GM12878 (cell line): ENCODE measurements around the gene CFAP61. TPM values are rescaled to one million over a fixed set of nuclear protein-coding genes. Genes with fewer than 3 reads are reported as not detected.

ENCODE experiments used
- ATAC-seq: fragments of 200-7000 bp; cut with Tn5 transposase; 3 replicates; pipeline ENCODE4 v1.9.1; 2020; ENCODE audit warnings: mild to moderate bottlenecking, moderate library complexity
- BruUV-seq: library from RNA; stranded (reverse); fragments of 400-500 nt; replicated peaks from 2 replicates; lab custom pipeline; 2021; lab: Mats Ljungman, UMichigan
- CTCF ChIA-PET: fragments of 300-600 bp; sonication (Branson Sonifier 250); formaldehyde crosslinking; extraction: SDS; loops from one replicate; lab custom pipeline; 2021; ENCODE audit warnings: inconsistent platforms; lab: Yijun Ruan, JAX
- POLR2A ChIA-PET: fragments of 350-600 bp; formaldehyde crosslinking; extraction: SDS; loops from one replicate; lab custom pipeline; 2021; ENCODE audit warnings: inconsistent platforms; lab: Charles Lee
- RAD21 ChIA-PET: fragments of 300-600 bp; sonication (Branson Sonifier 250); formaldehyde crosslinking; loops from one replicate; lab custom pipeline; 2023; ENCODE audit warnings: antibody characterized with exemption; ENCODE audit not compliant: unreplicated experiment; lab: Charles Lee
- SMC1A ChIA-PET: fragments of 300-600 bp; sonication (Branson Sonifier 250); formaldehyde crosslinking; loops from one replicate; lab custom pipeline; 2023; ENCODE audit not compliant: unreplicated experiment, uncharacterized antibody; lab: Charles Lee
- DNase-seq: peaks from one replicate; pipeline ENCODE4 v3.0.0-alpha.2; 2011; ENCODE audit warnings: low read depth, low spot score
- FAIRE-seq: peaks from 3 replicates; lab custom pipeline; 2011; peaks lifted over from hg19 to GRCh38; lab: Jason Lieb, UNC
- H2AFZ ChIP-seq: 2 replicates; pipeline ENCODE4 v1.6.0; 2011; ENCODE audit warnings: low read depth, low read length, control low read depth; ENCODE audit not compliant: control insufficient read depth
- H3K27ac ChIP-seq: 2 replicates; pipeline ENCODE4 v1.5.1; 2011; ENCODE audit warnings: control low read depth; ENCODE audit not compliant: control insufficient read depth, insufficient read depth
- H3K27me3 ChIP-seq, 2 experiments: replicated peaks in 1 of 2; 2 replicates each; pipeline versions ENCODE4 v1.6.0 to v1.6.1; 2011; ENCODE audit warnings: low read length in 1 of 2; ENCODE audit not compliant: control insufficient read depth in 2 of 2, insufficient read depth in 2 of 2
- H3K36me3 ChIP-seq, 2 experiments: 2 replicates each; pipeline ENCODE4 v1.5.1; 2011; ENCODE audit warnings: low read length in 1 of 2; ENCODE audit not compliant: control insufficient read depth in 2 of 2, insufficient read depth in 2 of 2
- H3K4me1 ChIP-seq: 2 replicates; pipeline ENCODE4 v1.6.1; 2011; ENCODE audit warnings: mild to moderate bottlenecking, low read length, moderate library complexity, mixed read lengths; ENCODE audit not compliant: control insufficient read depth, insufficient read depth
- H3K4me2 ChIP-seq: 2 replicates; pipeline ENCODE4 v1.6.0; 2011; ENCODE audit warnings: control low read depth; ENCODE audit not compliant: control insufficient read depth, insufficient read depth
- H3K4me3 ChIP-seq: fragments of 200-600 bp; sonication (generic); 2 replicates; pipeline ENCODE4 v1.5.1; 2016
- H3K79me2 ChIP-seq: 2 replicates; pipeline ENCODE4 v1.6.0; 2011; ENCODE audit warnings: low read length; ENCODE audit not compliant: control insufficient read depth, insufficient read depth
- H3K9ac ChIP-seq: 2 replicates; pipeline ENCODE4 v1.8.0; 2011; ENCODE audit warnings: low read length, control low read depth, mixed read lengths; ENCODE audit not compliant: control insufficient read depth, insufficient read depth
- H3K9me3 ChIP-seq: replicated peaks from 3 replicates; pipeline ENCODE4 v1.5.1; 2011; ENCODE audit warnings: mild to moderate bottlenecking, low read length; ENCODE audit not compliant: control insufficient read depth, insufficient read depth
- H4K20me1 ChIP-seq: 2 replicates; pipeline ENCODE4 v1.6.0; 2011; ENCODE audit not compliant: control insufficient read depth, insufficient read depth
- BRCA1 ChIP-seq: IDR thresholded peaks from 2 replicates; pipeline ENCODE4 v1.6.1; 2011; ENCODE audit warnings: low read depth, low read length, improper control_type of control experiment
- CEBPZ ChIP-seq: fragments of 150-350 bp; IDR thresholded peaks from 2 replicates; pipeline ENCODE4 v1.6.1; 2016; ENCODE audit warnings: low read depth, low read length
- EED ChIP-seq: sonication (generic); IDR thresholded peaks from 2 replicates; pipeline ENCODE4 v1.6.1; 2016; ENCODE audit warnings: antibody characterized with exemption, low read depth
- ELK1 ChIP-seq: IDR thresholded peaks from 2 replicates; pipeline ENCODE4 v1.6.1; 2012; ENCODE audit warnings: low read depth, low read length, improper control_type of control experiment
- FOXK2 ChIP-seq: fragments of 450-650 bp; IDR thresholded peaks from 2 replicates; pipeline ENCODE4 v1.6.1; 2017; ENCODE audit warnings: mild to moderate bottlenecking, moderate library complexity
- GABPA ChIP-seq: IDR thresholded peaks from 2 replicates; pipeline ENCODE4 v1.6.1; 2014; ENCODE audit warnings: antibody characterized with exemption, low read depth, mild to moderate bottlenecking, inconsistent platforms
- GATAD2B ChIP-seq: fragments of 450-650 bp; conservative IDR thresholded peaks from 2 replicates; pipeline ENCODE4 v1.6.1; 2017; ENCODE audit warnings: low read depth, mild to moderate bottlenecking, moderate library complexity
- HDGF ChIP-seq: fragments of 450-650 bp; IDR thresholded peaks from 2 replicates; pipeline ENCODE4 v1.6.1; 2016; ENCODE audit warnings: antibody characterized with exemption
- MTA2 ChIP-seq: fragments of 450-650 bp; IDR thresholded peaks from 2 replicates; pipeline ENCODE4 v1.6.1; 2016; ENCODE audit warnings: low read depth, mild to moderate bottlenecking, moderate library complexity
- NFYB ChIP-seq: IDR thresholded peaks from 2 replicates; pipeline ENCODE4 v1.6.1; 2011; ENCODE audit warnings: low read depth, mild to moderate bottlenecking, low read length, improper control_type of control experiment, moderate library complexity; ENCODE audit not compliant: insufficient read depth
- SIX5 ChIP-seq: IDR thresholded peaks from 2 replicates; pipeline ENCODE4 v1.6.1; 2011; ENCODE audit warnings: mild to moderate bottlenecking, low read depth, low read length, moderate library complexity; ENCODE audit not compliant: severe bottlenecking
- SPI1 ChIP-seq: IDR thresholded peaks from 2 replicates; pipeline ENCODE4 v1.6.1; 2011; ENCODE audit warnings: low read depth, mild to moderate bottlenecking, low read length, moderate library complexity, borderline replicate concordance; ENCODE audit not compliant: insufficient read depth
- SREBF1 ChIP-seq: IDR thresholded peaks from 2 replicates; pipeline ENCODE4 v1.6.1; 2012; ENCODE audit warnings: mild to moderate bottlenecking, low read length
- TAF1 ChIP-seq: IDR thresholded peaks from 2 replicates; pipeline ENCODE4 v1.6.1; 2011; ENCODE audit warnings: mild to moderate bottlenecking, low read depth, low read length, borderline replicate concordance
- WRNIP1 ChIP-seq: IDR thresholded peaks from 2 replicates; pipeline ENCODE4 v1.6.1; 2011; ENCODE audit warnings: low read depth, low read length, improper control_type of control experiment, borderline replicate concordance
- YBX1 ChIP-seq: fragments of 450-650 bp; IDR thresholded peaks from 2 replicates; pipeline ENCODE4 v1.6.1; 2016; ENCODE audit warnings: antibody characterized with exemption
- ZNF207 ChIP-seq: fragments of 450-650 bp; IDR thresholded peaks from 2 replicates; pipeline ENCODE4 v1.6.1; 2014; ENCODE audit warnings: antibody characterized with exemption, mild to moderate bottlenecking, borderline replicate concordance
- WGBS: methylation state at CpG from one replicate; pipeline ENCODE4 v1.1.6; 2016; ENCODE audit warnings: low lambda C conversion rate; ENCODE audit not compliant: insufficient replicate concordance, insufficient coverage; ENCODE audit errors: missing lambda C conversion rate; 5-methylcytosine and 5-hydroxymethylcytosine counted together
- in situ Hi-C: fragments of 300-500 bp; cut with MboI; formaldehyde crosslinking; loops from 9 replicates; pipeline ENCODE4 v1.14.3; 2018; ENCODE audit warnings: mixed read lengths
- intact Hi-C: fragments of 100-400 bp; cut with micrococcal nuclease; formaldehyde crosslinking; loops from one replicate; pipeline ENCODE4 v1.14.2; 2022; ENCODE audit not compliant: unreplicated experiment
- polyA plus RNA-seq, 11 experiments: library from polyadenylated mRNA; depleted of rRNA in 4 of 11; unstranded in 6 of 11; stranded (reverse) in 5 of 11; fragments of >200 nt; fragmentation: Nextera tagmentation in 4 of 11; fragmentation: Illumina TruSeq in 1 of 11; extraction: Ambion mirVana in 4 of 11; extraction: Trizol in 1 of 11; gene quantifications; 1 replicate in 1 of 11; 2 replicates in 10 of 11; pipeline versions ENCODE4 v1.2.1 to v1.2.3, GENCODE V29; 2011 to 2016; ENCODE audit warnings: inconsistent platforms in 2 of 11, missing spikeins in 2 of 11, low read depth in 1 of 11
- total RNA-seq, 4 experiments: library from RNA; depleted of rRNA in 3 of 4; stranded (reverse); fragments of >200 nt in 3 of 4; fragmentation: Illumina TruSeq in 1 of 4; extraction: Trizol in 1 of 4; gene quantifications; 2 replicates each; pipeline versions ENCODE4 v1.2.1 to v1.2.3, GENCODE V29; 2013 to 2021
- TF ChIP-seq, protein P1 (sequence below): fragments of 450-650 bp; IDR thresholded peaks from 2 replicates; pipeline ENCODE4 v1.6.1; 2018; ENCODE audit warnings: borderline replicate concordance, mild to moderate bottlenecking; ENCODE audit not compliant: partially characterized antibody

Gene CFAP61
- total and polyA plus RNA-seq, 10 of the 15 experiments (the other 5 are each of a cell fraction or from before 2014, with no cell fraction given): 0.11 to 0.41 (median 0.24) TPM; not detected in 7

- H3K27ac ChIP-seq: no peak overlapping the region
Measured at GRCh38 chr20:20293141-20293540, 240.8 kb downstream of the CFAP61 start.

More at GRCh38 chr20:20293141-20293540, 240.8 kb downstream of the CFAP61 start:
- no peak overlapping the region for H3K4me2 ChIP-seq
- intact Hi-C loops: no loop called here
- ATAC-seq (no peak), DNase-seq (no peak), FAIRE-seq (no peak)
- H3K27me3 ChIP-seq: no peaks in the 10 kb centered on the region
- H3K36me3 ChIP-seq: no peaks in the 10 kb centered on the region
- H2AFZ ChIP-seq: no peak overlapping the region
- TF ChIP-seq ELK1: no peak
- no peak for TF ChIP-seq SPI1
- TF ChIP-seq GABPA: no peak
- TF ChIP-seq BRCA1: no peak
- TF ChIP-seq TAF1: no peak
- TF ChIP-seq, protein P1, sequence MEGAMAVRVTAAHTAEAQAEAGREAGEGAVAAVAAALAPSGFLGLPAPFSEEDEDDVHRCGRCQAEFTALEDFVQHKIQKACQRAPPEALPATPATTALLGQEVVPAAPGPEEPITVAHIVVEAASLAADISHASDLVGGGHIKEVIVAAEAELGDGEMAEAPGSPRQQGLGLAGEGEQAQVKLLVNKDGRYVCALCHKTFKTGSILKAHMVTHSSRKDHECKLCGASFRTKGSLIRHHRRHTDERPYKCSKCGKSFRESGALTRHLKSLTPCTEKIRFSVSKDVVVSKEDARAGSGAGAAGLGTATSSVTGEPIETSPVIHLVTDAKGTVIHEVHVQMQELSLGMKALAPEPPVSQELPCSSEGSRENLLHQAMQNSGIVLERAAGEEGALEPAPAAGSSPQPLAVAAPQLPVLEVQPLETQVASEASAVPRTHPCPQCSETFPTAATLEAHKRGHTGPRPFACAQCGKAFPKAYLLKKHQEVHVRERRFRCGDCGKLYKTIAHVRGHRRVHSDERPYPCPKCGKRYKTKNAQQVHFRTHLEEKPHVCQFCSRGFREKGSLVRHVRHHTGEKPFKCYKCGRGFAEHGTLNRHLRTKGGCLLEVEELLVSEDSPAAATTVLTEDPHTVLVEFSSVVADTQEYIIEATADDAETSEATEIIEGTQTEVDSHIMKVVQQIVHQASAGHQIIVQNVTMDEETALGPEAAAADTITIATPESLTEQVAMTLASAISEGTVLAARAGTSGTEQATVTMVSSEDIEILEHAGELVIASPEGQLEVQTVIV: no peak
- no peak for TF ChIP-seq YBX1
- TF ChIP-seq WRNIP1: no peak
- TF ChIP-seq SREBF1: no peak
- TF ChIP-seq ZNF207: no peak
- TF ChIP-seq MTA2: no peak
- TF ChIP-seq GATAD2B: no peak
- no peak for TF ChIP-seq SIX5
- TF ChIP-seq NFYB: no peak
- TF ChIP-seq CEBPZ: no peak
- no peak for TF ChIP-seq FOXK2
- TF ChIP-seq HDGF: no peak
- no peak for TF ChIP-seq EED
- WGBS: 75% methylated on average over 4 of the region's 4 CpGs
- no peaks in the 10 kb centered on the region; the same call in 1 of the 2 replicates for H3K4me1 ChIP-seq
- H3K4me3 ChIP-seq: no peak overlapping the region
- no TSS peak for BruUV-seq
- no peaks in the 10 kb centered on the region for H4K20me1 ChIP-seq
- no peaks in the 10 kb centered on the region for H3K79me2 ChIP-seq
- POLR2A ChIA-PET: no interaction called here
- SMC1A ChIA-PET: no interaction called here
- CTCF ChIA-PET: no interaction called here
- H3K9ac ChIP-seq: no peak overlapping the region
- RAD21 ChIA-PET: no interaction called here
- in situ Hi-C loops: no loop called here
- no peaks in the 10 kb centered on the region; the same call in 2 of the 3 replicates for H3K9me3 ChIP-seq
